GM21423 (cell line): ENCODE data around the gene FEZF1.
"Not testable (repeated sequence)": the region's sequence is repeated elsewhere in the genome, so short reads cannot be mapped to it uniquely, and the experiment has no call there.

ENCODE experiments used
- ATAC-seq: cut with Tn5 transposase; IDR thresholded peaks from one replicate; pipeline ENCODE4 v1.9.1; 2021; ENCODE audit warnings: mild to moderate bottlenecking, moderate library complexity; ENCODE audit not compliant: unreplicated experiment

The FEZF1 gene

DNA sequence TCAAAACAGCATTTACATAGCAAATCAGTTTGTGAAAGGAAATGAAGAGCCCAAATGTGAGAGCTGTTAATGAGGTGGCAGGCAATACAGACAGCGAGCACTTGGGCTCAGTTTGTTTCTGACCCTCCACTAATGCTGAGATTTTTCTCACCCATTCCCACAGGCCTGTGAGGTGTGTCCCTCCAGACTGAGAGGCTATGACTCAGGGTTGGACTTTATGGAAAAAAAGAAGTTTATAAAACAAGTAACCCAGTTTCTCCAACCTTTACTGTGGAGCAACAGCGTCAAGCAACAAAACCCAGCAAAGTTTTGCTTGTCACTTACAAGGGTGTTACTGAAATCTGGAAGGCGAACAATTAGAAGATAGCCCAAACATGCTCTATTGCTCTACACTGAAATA is 4.9 kb upstream of the FEZF1 start:
- ATAC-seq = no peak

DNA sequence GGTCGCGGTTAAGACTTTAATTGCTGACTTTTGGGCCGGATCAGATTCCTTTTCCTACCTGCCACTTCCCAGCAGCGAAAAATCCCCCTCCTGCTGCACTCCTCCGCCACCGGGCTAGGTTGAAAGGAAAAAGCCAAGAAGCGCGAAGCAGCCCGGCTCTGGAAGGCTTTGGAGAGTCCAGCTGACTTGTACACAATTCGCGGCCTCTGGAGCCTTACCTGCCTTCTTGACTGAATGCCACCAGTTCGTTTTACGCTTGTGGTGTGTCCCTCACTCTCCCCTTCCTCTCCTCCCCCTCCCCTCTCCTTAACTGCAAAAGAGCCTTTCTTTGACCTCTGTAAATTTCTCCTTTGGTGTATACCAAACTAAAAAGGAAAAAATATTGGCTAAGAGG is 2.7 kb upstream of the FEZF1 start:
- no peak for ATAC-seq

DNA sequence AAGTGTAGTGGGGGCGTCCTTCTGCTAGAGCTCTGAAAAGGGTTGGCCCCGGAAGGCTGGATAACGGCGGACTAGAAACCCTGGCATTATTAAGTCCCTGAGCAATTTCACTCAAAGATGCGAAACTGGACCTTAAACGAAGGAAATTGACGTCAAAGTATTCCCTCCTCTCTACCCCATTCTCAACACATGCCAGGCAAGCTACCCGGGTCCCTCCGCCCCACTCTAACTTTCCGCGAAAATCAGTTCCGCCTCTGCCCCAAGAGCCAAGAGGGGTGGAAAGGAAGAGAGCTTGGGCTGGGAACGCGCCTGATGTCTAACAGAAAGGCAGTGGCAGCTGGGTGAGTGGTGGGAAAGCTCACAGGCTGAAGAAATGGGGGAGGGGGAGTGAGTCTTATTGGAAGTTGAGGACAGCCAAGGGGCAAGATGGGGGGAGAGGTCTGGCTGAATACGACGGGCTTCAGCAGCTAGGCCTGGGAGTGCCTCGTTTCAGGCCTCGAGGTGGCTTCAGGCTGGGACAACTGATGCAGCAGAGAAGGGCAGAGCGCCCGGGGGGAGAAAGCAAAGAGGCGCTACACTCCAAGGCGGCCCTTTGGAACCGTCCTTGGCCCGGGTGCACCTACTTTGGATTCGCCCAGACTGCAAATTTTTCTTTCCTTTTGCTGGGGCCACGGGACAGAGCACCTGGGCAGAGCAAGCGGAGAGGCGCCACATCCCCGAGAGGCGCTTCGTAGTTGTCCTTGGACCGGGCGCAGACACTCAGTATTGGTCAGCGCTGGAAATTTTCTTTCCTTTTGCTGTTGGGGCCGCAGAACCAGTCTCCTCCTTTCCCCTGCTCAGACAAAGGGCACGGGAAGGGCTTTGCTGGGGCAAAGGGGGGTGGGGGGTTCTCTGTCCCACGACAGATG is 2.0 kb upstream of the FEZF1 start:
- ATAC-seq = no peak

DNA sequence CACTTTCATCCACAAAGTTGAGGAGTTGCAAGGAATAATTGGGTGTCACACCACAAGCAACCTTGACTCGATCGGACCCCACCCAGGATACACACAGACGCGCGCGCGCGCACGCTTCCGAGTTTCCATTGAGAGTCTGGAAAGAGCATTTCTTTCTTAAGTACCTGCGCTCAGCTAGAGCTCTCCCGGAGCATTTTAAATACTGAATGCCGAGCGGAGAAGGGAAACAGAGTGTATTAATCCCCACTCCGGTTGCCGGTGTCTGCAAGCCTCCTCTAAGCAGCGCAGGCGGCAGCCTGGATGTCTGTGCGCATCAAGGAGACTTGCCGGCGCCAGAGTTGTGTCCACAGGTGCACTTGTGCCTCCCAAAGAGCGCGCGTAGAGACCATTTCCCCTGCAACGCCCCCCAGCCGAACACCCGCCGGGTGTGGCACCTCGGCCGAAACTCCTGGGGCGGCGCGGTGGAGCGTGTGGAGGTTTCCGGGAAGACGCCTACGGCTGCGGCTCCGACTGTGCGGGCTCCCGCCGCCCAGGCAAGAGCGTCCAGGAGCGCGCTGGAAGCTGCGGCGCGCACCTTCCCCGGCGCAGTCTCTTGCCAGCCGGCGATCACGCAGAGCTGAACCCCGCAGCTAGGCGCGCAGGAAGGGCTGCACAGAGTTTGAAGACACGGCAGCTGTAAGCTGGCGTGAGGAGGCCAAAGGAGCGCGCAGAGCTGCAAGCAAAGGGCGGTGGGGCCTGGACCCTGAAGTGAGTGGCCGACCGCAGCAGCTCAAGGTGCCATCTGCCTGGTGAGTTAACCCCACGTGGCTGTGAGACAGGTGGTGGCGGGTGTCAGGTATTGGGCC is 1.1 kb upstream of the FEZF1 start:
- no peak for ATAC-seq

DNA sequence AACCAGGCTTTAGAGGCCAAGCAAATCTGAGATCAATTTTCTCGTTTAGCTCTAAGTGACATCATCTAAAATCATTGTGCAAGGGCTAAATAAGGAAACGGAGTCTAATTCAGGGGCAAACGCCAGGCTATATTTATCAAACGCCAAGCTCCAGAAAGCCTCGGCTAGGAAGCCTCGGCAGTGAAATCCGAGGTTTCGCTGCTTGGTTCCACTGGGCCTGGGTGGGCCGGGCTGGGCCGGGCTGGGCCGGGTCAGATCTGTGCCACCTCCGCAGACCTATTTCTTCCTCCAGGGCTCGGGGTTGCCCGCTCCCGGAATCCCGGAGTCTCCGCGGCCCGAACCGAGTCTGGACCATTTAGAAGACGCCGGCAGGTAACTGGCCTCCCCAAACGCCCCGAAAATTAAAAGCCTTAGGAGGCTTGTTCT is 459 bp upstream of the FEZF1 start:
- ATAC-seq = no peak

DNA sequence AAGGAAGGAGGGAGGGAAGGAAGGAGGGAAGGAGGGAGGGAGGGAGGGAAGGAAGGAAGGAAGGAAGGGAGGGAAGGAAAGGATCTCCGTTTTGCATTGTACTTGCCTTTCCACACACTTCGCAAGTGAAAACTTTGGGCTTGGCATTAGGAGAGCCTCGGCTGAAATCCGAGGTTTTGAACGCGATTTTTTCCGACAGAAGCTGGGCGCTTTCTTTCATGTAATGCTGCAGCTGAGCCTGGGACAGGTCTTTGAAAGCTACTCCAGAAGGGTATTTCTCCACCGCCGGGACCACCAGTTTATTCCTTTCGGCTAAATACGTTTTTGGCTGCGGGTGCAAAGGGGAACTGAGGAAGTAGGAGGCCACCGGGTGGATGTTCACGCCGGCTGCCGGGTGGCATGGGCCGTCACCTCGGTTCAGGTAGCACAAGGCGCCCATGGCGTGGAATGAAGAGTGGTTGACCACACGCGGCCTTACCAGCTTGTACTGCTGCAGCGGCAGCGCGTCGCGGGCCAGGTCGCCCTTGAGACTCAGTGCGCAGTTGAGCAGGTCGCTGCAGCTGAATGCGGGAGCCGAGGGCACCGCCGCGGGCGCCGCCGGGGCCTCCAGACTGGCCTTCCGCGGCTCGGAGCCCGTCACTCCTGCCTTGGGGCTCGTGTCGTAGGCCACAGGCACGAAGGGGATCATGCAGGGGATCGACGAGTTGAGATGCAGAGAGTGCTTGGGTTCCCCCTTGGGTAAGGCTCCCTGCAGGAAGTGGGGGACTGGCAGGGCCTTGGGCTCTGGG is 825 bp downstream of the FEZF1 start:
- ATAC-seq = no peak

DNA sequence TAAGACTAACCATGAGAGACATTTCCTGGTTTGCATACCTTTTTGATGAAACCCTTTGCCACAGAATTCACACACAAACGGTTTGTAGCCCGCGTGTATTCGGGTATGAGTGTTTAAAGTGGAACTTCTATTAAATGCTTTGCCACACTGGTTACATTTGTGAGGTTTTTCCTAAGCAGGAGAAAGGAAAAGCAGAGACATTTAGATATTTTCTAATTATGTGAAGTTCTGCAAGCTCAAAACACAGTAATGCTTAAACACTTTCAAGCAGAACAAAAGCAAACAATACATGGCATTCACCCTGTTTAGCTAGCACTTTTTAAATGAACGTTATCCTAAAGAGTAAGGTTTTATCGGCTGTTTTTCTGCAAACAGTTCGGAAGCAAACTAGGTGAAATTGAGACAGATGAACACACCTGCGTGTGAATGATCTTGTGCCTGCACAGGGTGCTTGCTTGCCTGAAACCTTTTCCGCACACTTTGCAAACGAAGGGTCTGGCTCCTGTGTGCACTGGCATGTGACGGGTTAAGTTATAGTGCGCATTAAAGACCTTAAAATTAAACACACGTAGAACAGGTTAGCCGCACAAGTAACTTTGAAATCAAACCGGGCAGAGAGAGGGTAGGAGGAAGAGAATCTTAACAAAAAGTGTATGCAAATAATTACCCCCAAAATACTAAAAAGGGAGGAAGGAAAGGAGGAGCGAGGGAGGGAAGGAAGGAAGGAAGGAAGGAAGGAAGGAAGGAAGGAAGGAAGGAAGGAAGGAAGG is 1.6 kb downstream of the FEZF1 start:
- ATAC-seq = no peak

GRCh38 chr7:122301858-122302760 is 2.4 kb downstream of the FEZF1 start:
- ATAC-seq = no peak

DNA sequence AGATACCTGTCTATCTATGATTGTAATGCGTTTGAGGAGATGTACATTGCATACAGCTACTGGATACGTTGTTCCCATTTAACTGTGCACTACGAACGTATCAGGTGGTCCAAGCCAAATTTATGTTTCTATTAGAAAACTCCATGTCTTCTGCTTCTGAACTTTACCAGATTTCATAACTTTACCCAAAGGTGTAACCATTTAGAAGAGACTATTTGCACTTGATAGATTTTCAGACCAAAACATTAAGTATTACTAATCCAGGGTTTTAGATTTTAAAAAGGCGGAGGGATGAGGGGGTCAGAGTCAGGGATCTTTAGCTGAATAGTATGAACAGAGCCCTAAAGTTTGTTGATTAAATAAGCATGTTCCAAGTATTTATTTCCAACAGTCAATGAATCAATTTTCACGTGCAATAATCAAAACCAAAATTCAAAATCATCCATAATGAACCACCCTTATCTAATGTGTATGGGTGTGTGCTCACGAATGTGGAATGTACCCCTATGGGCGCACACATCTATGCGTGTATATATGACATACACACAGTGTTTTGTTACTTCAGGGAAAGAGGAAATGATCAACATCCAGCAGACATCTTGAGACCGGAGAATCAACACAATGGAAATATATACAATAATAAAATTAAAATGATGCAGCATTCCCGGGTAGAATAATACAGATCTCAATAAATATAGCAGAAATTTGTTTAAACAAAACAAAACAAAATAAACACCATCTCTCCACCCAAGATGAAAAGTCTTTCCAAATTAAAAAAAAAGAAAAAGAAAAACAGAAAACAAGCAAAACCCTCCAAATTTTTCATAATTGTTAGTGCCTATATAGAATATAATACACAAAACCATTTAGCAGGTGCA is 3.4 kb downstream of the FEZF1 start:
- no peak for ATAC-seq

DNA sequence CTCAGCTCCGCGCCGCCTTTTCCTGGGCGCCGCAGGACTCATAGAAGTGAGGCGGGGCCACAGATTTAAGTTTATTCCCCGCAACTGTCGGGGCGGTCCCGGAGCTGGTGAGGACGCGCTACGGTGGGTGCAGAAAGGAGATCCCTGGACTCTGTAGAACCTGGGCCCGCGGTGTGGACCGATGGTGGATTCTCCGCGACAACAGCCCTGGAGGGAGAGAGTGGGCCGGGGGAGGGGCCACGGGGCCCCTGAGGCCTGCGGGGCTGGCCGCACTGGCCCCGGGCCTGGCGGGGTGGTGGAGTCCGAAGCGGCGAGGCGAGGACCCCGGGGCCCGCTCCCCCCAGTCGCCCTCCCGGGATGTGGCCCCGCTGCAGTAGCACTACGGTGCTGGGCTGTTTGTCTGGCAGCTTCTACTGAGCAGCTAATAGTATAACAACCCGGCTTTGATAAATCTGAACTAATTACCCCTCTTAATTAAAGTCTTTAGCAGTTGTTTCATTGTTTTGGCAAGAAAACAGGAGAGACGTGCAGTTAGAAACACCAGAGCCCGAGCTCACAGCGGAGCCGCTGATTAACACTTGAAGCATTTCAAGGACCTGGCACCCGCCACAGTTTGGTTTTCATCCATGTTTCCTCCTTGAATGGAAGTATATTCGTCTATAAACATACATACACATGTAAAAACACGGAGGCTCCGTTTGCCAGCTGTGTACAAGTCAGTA is 4.2 kb downstream of the FEZF1 start:
- ATAC-seq = no peak

DNA sequence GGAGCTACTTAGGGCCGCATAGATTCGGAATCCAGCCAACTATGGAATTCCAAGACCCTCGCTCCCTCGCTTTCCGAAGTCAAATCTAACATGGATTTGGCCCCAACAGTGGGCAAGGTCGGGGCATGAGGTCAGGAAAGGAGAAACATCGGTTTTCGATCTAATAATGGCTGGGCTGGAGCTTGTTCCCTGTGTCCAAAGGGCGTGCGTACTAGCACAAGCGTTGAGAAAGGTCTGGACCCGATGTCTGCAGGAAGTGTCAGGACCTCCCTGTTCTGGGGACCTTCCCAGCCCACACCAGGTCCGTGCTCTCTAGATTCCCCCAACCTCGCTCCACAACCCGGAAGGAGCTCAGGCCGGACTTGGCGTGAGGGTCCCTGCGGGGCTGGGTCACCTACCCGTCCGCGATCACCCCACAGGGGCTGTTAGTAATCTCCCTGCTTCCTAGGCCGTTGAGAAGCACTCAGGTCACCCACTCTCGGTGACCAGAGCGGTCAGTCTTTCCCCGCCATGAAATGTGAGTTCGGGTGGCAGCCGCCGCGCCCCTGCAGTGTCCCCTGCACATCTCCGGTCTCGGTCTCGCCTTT is 4.8 kb downstream of the FEZF1 start:
- ATAC-seq = no peak

DNA sequence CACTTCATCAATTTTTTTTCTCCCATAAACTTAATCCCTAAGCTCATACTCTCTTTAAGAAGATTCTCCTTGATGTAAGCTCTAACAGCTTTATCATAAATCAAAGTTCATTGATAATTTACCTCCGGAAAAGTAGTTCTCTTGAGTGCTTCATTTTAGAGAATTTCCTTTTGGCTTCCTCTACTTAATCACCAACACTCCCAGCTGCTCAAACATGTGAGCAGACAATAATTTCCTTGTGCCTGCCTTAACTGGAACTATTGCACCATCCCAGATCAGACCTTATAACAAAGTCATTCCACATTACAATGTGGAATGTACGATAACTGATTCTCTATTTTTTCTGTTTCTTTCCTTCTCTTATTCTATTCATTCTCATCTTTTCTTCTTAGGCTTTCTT is 5.9 kb downstream of the FEZF1 start:
- no peak for ATAC-seq

DNA sequence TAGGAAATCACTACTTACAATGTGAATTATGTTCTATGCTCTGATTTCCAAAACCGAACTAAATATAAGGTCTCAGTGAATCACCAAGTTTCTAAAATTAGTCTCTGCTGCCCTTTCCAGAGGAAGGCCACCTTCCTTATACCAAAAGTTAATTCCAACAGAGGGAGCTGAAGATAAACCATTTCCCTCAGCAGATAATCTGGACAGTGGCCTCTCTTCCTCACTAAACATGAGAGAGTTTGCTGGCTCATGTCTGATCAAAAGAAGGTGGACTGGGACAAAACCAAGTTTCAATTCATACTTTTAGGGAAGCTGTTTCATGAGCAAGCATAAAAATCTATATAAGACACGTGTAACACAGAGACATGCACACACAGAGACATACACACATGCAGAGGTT is 6.4 kb downstream of the FEZF1 start:
- no peak for ATAC-seq

DNA sequence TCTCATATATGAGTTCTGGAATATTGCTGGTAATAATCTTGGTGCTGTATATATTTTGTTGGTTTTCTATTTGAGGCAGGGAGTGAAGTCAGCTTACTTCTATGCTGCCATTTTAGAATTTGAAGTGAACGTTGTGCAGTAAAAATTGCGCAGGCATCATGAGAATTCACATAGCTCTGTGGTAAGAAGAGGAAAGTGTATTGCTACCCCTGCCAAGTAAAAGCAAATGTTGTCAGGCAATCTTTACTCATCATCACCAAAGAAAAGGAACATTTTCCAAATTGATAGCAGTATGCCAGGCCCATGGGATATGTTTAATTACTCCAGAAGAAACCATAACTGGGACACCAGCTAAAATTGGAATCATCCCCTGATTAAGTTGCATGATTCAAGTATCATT is 13.4 kb downstream of the FEZF1 start:
- no peak for ATAC-seq

- no peak for ATAC-seq
These were observed 14.1 kb downstream of the FEZF1 start for GRCh38 chr7:122290476-122290875.

GRCh38 chr7:122289426-122289825 is 15.1 kb downstream of the FEZF1 start:
- no peak for ATAC-seq

- not testable (repeated sequence) for ATAC-seq
These were observed 19.9 kb downstream of the FEZF1 start for GRCh38 chr7:122284608-122285007.
